Measurements from ENCODE around the gene GPATCH2L.

DNA sequence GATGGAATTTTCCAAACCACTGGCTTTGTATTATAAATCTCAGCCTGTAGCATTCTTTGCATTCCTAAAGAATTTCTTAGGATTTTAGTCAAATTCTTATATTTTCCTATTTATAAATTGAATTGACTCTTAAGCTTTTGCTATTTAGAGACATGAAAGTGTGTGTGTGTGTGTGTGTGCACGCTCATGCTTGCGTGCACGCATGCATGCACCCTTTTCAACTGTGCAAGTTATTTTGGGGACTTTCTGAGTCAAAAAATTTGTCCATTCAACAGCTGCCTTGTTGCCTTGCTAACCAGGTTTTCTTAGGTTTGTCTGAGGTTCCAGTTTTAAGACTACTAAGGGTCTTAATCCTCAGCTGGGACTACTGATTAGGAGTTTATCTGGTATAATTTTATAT lies 42.6 kb downstream of the GPATCH2L start:
- TF ChIP-seq, protein P1, sequence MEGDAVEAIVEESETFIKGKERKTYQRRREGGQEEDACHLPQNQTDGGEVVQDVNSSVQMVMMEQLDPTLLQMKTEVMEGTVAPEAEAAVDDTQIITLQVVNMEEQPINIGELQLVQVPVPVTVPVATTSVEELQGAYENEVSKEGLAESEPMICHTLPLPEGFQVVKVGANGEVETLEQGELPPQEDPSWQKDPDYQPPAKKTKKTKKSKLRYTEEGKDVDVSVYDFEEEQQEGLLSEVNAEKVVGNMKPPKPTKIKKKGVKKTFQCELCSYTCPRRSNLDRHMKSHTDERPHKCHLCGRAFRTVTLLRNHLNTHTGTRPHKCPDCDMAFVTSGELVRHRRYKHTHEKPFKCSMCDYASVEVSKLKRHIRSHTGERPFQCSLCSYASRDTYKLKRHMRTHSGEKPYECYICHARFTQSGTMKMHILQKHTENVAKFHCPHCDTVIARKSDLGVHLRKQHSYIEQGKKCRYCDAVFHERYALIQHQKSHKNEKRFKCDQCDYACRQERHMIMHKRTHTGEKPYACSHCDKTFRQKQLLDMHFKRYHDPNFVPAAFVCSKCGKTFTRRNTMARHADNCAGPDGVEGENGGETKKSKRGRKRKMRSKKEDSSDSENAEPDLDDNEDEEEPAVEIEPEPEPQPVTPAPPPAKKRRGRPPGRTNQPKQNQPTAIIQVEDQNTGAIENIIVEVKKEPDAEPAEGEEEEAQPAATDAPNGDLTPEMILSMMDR (conservative IDR thresholded peaks at IDR 0.05): no peak
- no peak for TF ChIP-seq ZFX (IDR thresholded peaks at IDR 0.05)
